NCI-H345 treated with DMSO at 0.1 percent for 48 hours (cell line): ENCODE measurements around the gene FGA.

Source experiments
- DNase-seq: peaks from one replicate; lab custom pipeline; 2025; ENCODE audit not compliant: unreplicated experiment; lab: John Stamatoyannopoulos, UW

FGA gene

GRCh38 chr4:154542271-154542879, 48.2 kb downstream of the FGA start:
- no peak for DNase-seq
